NCI-H2029 (cell line): ENCODE results near the gene OAT.
"Not testable (repeated sequence)": the region's sequence is repeated elsewhere in the genome, so short reads cannot be mapped to it uniquely, and the experiment has no call there.

ENCODE experiments used
- DNase-seq: peaks from one replicate; lab custom pipeline; 2025; lab: John Stamatoyannopoulos, UW

OAT gene

DNA sequence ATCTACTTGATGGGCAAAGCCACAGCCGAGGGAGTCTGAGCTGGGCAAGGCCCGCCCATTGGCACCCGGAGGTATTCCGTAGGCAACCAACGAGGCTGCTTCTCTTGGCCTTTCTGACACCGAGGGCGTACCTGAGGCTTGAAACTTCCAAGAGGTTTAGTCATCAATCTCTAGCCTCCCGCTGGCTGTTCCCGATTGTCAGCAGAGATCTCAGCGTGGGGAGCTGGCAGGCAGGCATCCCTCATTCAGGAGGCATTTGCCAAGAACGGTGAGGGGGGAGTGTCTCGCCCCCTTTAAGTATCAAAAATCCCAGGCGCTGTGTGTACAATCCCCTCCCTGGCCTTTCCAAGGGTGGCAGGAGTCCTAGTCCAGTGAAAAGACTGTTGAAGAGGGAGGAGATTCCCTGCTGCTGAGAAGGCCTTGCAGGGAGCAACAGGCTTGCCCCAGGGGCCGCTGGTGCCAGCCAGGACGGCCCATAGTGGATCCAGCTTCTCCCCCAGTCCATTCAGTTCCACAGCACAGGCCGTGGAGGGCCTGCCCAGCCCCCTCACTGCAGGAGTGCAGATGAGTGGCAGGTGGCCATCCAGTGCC, 39.7 kb downstream of the OAT start:
- no peak for DNase-seq

DNA sequence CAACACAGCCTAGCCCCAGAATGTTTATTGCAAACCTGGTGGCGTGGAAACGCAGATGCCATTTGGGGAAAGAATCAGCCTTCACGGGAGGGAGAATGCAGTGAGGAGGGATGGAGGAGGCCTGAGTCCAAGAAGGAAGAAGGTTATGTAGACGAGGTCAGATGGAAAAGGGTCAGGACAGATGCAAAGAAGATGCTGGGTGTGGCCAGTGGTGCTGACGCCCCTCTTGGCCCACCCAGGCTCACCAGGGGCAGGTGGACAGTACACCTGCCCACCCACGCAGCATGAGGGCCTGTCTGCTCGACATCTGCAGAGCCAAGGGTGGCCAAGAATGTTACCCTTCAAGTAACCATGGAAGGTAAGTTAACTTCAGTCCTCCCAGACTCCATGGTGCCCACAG, 40.5 kb downstream of the OAT start:
- DNase-seq, result no peak

DNA sequence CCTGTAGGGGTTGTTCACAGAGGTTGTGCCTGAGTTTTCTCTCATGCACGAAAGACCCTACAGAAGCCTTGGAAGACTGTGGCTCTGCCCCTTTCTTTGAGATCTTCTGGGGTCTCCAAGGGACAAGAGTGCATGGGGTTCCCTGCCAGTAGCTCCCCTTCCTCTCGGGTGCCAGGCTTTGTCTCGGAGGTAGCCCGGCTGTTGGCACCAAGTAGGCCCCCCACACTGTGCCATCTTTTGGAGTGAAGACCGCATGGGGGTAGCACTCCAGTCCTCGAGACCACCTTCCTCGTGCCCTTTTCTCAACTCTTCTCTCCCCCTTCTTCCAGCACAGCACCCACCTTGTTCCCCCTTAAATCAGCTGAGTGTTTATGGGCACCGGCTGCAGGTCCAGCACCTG, 41.6 kb downstream of the OAT start:
- DNase-seq, result no peak

- DNase-seq, result no peak
Observed at GRCh38 chr10:124376411-124376810, 42.3 kb downstream of the OAT start.

GRCh38 chr10:124375691-124376090, 43.0 kb downstream of the OAT start:
- no peak for DNase-seq

DNA sequence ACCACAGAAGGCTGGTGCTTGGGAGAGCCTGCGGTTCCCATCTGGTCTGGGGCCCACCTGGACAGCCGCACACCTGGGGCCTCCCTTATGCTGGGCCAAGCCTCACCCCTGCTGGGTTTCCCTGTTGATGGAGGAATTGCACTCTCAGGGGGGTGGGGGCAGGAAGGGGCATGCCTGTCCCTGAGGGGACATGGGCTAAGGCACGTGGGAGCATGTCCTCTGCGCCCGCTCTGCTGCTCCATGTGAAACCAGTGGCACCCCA, 43.4 kb downstream of the OAT start:
- DNase-seq, result no peak

DNA sequence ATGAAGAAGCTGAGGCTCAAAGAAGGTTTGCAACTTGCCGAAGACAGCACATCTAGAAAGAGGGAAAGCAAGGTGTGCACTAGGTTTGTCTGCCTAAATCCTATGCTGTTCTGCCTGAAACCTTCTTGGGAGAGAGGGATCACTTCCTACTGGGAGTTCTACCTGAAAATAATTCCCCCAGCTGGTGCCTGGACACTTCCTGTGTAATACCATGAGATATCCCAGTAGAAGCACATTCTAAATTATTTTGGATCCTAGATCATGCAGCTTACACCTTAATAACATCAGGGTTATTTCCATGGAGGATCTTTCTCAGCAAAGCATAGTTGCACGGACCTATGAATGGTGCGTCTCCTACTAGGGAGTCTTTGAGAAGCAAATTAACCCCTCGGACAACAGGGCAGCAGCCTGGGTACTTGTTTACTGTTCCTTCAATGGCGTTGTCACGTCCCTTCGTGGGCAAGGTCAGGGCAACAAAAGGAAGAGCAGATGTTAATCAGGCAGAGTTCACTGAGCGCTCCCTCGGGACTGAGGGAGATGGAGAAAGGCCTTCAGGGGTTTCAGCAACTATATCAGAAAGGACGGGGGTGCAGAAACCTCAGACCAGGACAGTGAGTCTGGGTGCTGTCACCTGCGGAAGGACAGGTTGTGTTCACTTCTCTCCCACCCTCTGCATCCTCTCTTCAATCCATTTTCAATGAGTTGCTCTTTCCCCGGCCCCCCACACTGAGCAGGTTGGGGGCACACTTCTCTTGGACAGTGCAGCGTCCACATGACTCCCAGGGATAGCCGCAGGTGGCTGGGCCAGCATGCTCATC, 44.0 kb downstream of the OAT start:
- no peak for DNase-seq

DNA sequence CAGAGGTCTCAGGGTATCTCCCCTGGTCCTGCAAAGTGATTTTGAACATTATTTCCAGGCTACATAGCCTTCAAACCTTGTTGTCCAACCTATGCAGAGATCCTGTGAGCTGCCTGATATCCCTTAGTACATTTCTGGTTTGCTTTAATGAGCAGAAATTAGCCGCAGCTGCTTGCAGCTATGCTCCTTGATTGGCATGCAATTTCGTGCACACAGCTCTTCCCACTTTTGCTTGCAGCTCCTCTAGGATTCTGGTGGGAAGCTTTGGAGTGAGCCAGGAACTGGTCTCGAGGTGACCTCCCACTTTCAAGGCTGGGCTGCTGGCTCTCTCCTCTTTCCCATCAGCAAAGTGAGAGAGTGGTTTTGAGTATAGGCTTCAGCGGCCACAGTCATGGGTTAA, 45.8 kb downstream of the OAT start:
- no peak for DNase-seq

DNA sequence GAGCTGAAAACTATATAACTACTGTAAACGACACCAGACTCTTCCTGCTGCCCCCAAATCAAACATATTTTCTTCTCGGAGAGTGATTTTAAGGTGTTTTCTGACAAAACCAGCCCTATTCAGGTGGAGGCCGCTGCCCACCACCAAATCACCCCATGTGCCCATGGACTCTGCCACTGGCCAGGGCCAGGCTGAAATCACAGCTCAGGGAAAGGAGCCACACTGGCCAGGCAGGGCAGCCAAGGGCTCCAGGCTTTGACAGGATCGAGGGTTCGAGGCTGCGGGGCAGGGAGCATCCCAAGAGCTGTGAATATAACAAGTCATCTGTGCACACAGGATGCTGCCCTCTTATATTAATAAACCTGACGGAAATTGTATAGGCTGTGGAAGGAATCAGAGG, 48.3 kb downstream of the OAT start:
- no peak for DNase-seq

- DNase-seq, result no peak
Observed at GRCh38 chr10:124369986-124370385, 48.7 kb downstream of the OAT start.

GRCh38 chr10:124369533-124369932, 49.2 kb downstream of the OAT start:
- not testable (repeated sequence) for DNase-seq

DNA sequence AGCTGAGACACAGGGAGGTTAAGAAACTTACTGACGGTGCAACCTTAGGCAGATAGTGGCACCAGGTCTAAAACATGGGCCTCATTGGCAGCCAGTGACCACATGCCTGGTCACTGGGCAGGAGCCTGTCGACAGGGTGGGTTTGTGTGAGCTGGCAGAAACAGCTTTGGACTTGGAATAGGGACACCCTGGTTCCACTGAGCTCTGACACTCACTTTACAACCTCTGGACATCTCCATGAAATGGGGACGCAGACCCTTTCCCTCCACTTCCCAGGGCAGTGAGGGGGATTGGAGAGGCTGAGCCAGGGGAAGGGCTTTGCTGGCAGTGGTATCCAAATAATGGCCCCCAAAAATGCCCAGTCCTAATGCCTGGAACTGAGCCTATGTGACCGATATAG, 49.7 kb downstream of the OAT start:
- DNase-seq, result no peak

GRCh38 chr10:124367936-124368335, 50.8 kb downstream of the OAT start:
- no peak for DNase-seq

DNA sequence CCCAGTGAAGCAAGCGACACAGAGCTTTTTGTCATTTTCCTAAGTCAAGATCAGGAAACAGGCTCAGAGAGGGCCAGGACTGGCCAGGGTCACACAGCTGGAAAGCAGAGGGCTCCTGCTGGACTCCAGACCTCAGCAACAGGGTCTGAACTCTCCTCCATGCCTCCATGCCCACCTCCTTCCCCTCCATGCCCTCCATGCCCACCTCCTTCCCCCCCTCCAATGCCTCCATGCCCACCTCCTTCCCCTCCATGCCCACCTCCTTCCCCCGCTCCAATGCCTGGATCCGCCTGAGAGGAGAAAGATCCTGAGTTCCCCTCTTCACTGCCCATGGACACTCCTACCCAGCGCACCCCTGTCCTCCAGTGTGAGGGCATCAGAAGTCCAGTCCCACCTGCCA, 51.3 kb downstream of the OAT start:
- DNase-seq, result no peak

- no peak for DNase-seq
Observed at GRCh38 chr10:124366825-124367224, 51.9 kb downstream of the OAT start.

GRCh38 chr10:124366343-124366742, 52.4 kb downstream of the OAT start:
- no peak for DNase-seq

- peak; percentile 37 for DNase-seq
Observed at GRCh38 chr10:124364674-124365073, 54.0 kb downstream of the OAT start.

- no peak for DNase-seq
Observed at GRCh38 chr10:124362568-124362967, 56.2 kb downstream of the OAT start.

- no peak for DNase-seq
Observed at GRCh38 chr10:124359336-124359832, 59.3 kb downstream of the OAT start.

GRCh38 chr10:124357561-124357885, 61.2 kb downstream of the OAT start:
- no peak for DNase-seq

DNA sequence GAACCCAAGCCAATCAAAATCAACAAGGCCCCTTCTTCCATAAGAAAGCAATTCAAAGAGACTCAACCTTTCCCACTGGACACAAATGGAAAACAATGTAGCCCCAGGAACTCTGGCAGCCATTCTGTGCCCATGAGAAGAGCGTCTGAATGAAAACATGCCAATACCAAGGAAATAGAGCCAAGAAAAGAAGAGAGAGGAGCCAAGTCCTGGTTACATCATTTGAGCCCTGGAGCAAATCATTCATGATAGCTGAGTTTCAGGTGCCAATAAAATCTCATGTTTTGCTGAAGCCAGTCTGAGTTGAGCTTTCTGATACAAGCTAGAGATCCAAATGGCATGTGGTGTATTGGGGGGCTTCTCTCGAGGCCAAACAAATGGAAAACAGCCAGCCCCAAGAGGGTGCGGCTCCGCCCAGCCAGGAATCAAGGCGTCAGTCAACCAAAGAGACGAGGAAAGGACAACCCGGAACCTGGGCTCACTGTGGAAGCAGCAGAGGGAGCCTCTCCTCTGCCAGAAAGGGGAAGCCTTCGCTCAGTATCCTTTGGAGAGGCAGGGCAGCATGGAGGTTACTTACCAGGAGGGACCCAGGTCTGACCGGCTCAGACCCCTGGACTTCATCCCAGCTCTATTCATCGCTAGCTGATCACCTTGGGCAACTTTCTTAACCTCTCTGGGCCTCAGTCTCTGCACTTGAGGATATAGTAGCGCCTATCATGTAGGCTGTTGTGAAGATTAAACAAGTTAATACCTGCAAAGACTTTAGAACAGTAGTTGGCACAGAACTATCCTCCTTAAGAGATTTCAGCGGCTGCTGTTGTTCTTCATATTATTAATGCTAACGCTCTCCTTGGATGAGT, 61.8 kb downstream of the OAT start:
- no peak for DNase-seq

DNA sequence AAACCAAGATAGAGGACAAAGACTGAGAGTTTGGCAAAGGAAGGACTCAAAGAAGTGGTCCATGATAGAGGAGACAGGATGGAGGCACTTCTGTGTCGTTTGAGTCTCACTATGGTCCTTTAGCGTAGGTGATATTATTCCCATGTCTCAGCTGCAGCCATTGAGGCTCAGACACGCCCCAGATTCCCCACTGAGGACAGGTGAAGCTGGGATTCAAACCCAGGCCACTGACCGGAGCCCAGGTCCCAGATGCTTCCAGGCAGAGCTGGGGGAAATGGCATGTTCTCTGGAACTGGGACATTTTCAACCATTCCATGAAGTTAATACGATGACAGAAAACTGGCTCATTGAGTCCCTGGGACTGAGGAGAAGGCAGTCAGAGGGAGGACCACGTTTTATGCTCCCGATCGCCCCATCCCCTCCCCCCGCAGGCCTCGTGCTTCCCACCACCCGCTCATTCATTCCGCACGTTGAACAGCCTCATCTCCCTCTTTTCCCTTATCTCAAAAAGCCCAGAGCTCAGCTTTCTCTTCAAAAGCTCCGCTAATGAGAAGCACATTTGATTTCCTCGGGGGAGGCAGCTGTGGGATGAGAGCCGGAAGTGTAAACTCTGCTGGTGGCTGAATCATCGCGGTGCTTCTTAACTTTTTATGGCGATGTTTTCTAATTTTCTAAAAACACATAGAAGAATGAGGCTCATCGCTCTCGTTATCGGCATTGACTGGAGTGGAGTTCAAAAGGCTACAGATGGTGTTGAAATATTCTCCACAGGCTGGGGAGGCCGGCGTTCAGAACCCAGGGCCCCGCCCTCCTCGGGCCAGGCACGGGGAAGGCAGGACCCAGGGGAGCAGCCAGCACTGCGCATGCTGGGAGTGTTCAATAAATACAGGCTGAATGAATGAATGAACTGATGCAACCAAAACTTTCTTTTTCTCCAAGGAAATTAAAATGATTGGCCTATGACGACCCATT, 64.0 kb downstream of the OAT start:
- DNase-seq, result peak; percentile 2
